B cell (primary cell): ENCODE data around the gene FOXI1.

Experiments used
- EZH2 ChIP-seq: IDR thresholded peaks from 2 replicates; pipeline ENCODE4 v1.6.1; 2012; ENCODE audit warnings: borderline replicate concordance, low read depth, mild to moderate bottlenecking, moderate library complexity, low read length; ENCODE audit not compliant: insufficient read depth, poor library complexity, severe bottlenecking
- TF ChIP-seq, protein P1 (sequence below): fragments of 200-600 bp; IDR thresholded peaks from one replicate; pipeline ENCODE4 v1.8.0; 2022; ENCODE audit warnings: antibody characterized with exemption, mild to moderate bottlenecking

DNA sequence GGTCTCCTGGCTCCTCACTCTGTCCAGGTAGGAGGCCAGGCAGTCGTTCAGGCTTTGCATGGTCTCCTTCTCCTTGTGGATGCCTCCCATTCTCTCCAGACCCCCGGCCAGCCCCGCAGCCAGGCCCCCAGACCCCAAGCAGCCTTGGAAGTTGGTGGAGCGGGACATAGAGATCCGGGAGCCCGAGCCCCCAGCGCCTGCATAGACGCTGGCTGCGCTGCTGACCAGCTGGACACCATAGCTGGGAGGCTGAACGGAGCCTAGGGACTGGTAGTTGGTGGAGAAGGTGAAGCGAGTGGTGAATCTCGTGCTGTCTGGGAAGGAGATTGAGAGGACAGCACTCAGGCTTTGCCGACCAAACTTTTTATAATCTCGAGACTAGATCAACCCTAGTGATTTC lies 35.9 kb downstream of the FOXI1 start:
- TF ChIP-seq, protein P1, sequence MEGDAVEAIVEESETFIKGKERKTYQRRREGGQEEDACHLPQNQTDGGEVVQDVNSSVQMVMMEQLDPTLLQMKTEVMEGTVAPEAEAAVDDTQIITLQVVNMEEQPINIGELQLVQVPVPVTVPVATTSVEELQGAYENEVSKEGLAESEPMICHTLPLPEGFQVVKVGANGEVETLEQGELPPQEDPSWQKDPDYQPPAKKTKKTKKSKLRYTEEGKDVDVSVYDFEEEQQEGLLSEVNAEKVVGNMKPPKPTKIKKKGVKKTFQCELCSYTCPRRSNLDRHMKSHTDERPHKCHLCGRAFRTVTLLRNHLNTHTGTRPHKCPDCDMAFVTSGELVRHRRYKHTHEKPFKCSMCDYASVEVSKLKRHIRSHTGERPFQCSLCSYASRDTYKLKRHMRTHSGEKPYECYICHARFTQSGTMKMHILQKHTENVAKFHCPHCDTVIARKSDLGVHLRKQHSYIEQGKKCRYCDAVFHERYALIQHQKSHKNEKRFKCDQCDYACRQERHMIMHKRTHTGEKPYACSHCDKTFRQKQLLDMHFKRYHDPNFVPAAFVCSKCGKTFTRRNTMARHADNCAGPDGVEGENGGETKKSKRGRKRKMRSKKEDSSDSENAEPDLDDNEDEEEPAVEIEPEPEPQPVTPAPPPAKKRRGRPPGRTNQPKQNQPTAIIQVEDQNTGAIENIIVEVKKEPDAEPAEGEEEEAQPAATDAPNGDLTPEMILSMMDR = no peak
- TF ChIP-seq EZH2 = no peak
